HepG2 (cell line): ENCODE results near the gene SLC35B4. TPM values are rescaled to one million over a fixed set of nuclear protein-coding genes. Genes with fewer than 3 reads are reported as not detected.

Experiments
- DNMT3B ChIP-seq: conservative IDR thresholded peaks from 2 replicates; pipeline ENCODE4 v1.6.1; 2016; ENCODE audit warnings: missing biosample characterization, control low read depth
- GPN1 ChIP-seq: sonication (generic); formaldehyde crosslinking; IDR thresholded peaks from 2 replicates; pipeline ENCODE4 v1.5.1; 2020; ENCODE audit warnings: missing genetic modification reagents, borderline replicate concordance
- KLF9 ChIP-seq: IDR thresholded peaks from 2 replicates; pipeline ENCODE4 v1.6.1; 2016; ENCODE audit warnings: low read depth
- PAF1 ChIP-seq: IDR thresholded peaks from 2 replicates; pipeline ENCODE4 v1.6.1; 2016; ENCODE audit warnings: missing genetic modification reagents, missing compliant biosample characterization
- RFXANK ChIP-seq: IDR thresholded peaks from 2 replicates; pipeline ENCODE4 v1.6.1; 2016
- ZBTB40 ChIP-seq, 2 experiments: fragments of 450-650 bp in 1 of 2; sonication (generic) in 1 of 2; formaldehyde crosslinking in 1 of 2; IDR thresholded peaks; 2 replicates each; pipeline versions ENCODE4 v1.6.1 to v1.8.0; 2016 to 2022; ENCODE audit warnings: antibody characterized with exemption in 1 of 2, mild to moderate bottlenecking in 1 of 2, missing genetic modification reagents in 1 of 2
- ZZZ3 ChIP-seq: sonication (generic); formaldehyde crosslinking; IDR thresholded peaks from 2 replicates; pipeline ENCODE4 v1.4.0; 2020; ENCODE audit warnings: missing genetic modification reagents, mild to moderate bottlenecking, borderline replicate concordance
- polyA plus RNA-seq, 8 experiments: library from polyadenylated mRNA; depleted of rRNA in 3 of 8; stranded (reverse) in 7 of 8; unstranded in 1 of 8; fragments of >200 nt; fragmentation: Illumina TruSeq in 4 of 8; extraction: Trizol in 4 of 8; gene quantifications; 2 replicates each; pipeline versions ENCODE4 v1.2.1 to v1.2.3, GENCODE V29; 2011 to 2016; ENCODE audit warnings: low read depth in 4 of 8, missing spikeins in 1 of 8, mixed read lengths in 1 of 8; ENCODE audit not compliant: insufficient read depth in 1 of 8
- total RNA-seq, 5 experiments: library from RNA; depleted of rRNA; stranded (reverse); fragments of >200 nt; fragmentation: Illumina TruSeq; extraction: Trizol; gene quantifications; 2 replicates each; pipeline ENCODE4 v1.2.3, GENCODE V29; 2016; ENCODE audit warnings: low read depth in 1 of 5
- TF ChIP-seq, protein P1 (sequence below): sonication (generic); formaldehyde crosslinking; IDR thresholded peaks from 2 replicates; pipeline ENCODE4 v1.8.1; 2023; ENCODE audit warnings: mild to moderate bottlenecking, missing genetic modification reagents, borderline replicate concordance
- TF ChIP-seq, protein P2 (sequence below): sonication (generic); formaldehyde crosslinking; IDR thresholded peaks from 2 replicates; pipeline ENCODE4 v1.4.0; 2020; ENCODE audit warnings: missing genetic modification reagents, borderline replicate concordance
- TF ChIP-seq, protein P3 (sequence below): sonication (generic); formaldehyde crosslinking; IDR thresholded peaks from 2 replicates; pipeline ENCODE4 v1.5.0; 2020; ENCODE audit warnings: mild to moderate bottlenecking, missing genetic modification reagents, borderline replicate concordance

The SLC35B4 gene
- total and polyA plus RNA-seq, 2 of the 13 experiments (the other 11 are each of a cell fraction or from before 2014, with no cell fraction given): 17.1 to 17.8 TPM

DNA sequence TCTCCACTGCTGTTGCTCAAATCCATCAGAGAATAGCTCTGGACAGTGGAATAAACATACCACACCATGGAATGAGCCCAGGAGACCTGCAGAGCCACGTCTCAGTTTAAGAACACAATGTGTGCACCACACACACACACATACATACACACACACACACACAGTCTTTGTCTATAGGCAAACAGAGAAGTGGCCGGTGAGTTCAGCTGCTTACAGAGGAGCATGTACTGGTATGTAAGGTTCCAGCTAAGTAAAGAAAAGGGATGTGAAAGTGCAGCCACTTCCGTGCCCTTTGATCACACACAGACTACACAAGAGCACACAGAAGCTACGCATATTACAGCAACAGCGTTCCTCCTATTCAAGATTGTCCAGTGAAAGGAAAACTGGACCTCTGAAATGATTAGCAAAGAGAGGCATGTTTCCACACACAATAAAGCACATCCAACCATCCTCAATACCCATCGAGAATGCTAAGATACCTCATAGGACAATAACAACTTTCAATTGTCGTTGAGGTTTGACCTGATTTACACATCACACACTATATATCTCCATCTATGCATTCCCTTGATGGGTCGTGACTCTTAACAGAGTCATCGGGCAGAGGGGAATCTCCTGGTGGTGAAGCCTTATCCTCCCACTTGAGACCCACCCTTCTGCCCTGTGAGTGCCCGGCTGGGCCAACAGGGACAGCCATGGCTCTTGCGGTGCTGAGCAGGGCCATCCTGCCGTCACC is 23.6 kb downstream of the SLC35B4 start (continued):
- TF ChIP-seq, protein P1, sequence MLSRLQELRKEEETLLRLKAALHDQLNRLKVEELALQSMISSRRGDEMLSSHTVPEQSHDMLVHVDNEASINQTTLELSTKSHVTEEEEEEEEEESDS (CRISPR knock-in tag): no peak
- TF ChIP-seq GPN1 (CRISPR knock-in tag): no peak
- TF ChIP-seq, protein P2, sequence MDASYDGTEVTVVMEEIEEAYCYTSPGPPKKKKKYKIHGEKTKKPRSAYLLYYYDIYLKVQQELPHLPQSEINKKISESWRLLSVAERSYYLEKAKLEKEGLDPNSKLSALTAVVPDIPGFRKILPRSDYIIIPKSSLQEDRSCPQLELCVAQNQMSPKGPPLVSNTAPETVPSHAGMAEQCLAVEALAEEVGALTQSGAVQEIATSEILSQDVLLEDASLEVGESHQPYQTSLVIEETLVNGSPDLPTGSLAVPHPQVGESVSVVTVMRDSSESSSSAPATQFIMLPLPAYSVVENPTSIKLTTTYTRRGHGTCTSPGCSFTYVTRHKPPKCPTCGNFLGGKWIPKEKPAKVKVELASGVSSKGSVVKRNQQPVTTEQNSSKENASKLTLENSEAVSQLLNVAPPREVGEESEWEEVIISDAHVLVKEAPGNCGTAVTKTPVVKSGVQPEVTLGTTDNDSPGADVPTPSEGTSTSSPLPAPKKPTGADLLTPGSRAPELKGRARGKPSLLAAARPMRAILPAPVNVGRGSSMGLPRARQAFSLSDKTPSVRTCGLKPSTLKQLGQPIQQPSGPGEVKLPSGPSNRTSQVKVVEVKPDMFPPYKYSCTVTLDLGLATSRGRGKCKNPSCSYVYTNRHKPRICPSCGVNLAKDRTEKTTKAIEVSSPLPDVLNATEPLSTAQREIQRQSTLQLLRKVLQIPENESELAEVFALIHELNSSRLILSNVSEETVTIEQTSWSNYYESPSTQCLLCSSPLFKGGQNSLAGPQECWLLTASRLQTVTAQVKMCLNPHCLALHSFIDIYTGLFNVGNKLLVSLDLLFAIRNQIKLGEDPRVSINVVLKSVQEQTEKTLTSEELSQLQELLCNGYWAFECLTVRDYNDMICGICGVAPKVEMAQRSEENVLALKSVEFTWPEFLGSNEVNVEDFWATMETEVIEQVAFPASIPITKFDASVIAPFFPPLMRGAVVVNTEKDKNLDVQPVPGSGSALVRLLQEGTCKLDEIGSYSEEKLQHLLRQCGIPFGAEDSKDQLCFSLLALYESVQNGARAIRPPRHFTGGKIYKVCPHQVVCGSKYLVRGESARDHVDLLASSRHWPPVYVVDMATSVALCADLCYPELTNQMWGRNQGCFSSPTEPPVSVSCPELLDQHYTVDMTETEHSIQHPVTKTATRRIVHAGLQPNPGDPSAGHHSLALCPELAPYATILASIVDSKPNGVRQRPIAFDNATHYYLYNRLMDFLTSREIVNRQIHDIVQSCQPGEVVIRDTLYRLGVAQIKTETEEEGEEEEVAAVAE: no peak
- TF ChIP-seq DNMT3B (CRISPR knock-in tag): no peak
- TF ChIP-seq ZBTB40 (IDR thresholded peaks at IDR 0.05): no peak
- TF ChIP-seq ZBTB40 (CRISPR knock-in tag; IDR thresholded peaks at IDR 0.05): no peak
- no peak for TF ChIP-seq PAF1 (CRISPR knock-in tag)
- no peak for TF ChIP-seq RFXANK (CRISPR knock-in tag)
- TF ChIP-seq ZZZ3 (CRISPR knock-in tag): no peak
- TF ChIP-seq, protein P3, sequence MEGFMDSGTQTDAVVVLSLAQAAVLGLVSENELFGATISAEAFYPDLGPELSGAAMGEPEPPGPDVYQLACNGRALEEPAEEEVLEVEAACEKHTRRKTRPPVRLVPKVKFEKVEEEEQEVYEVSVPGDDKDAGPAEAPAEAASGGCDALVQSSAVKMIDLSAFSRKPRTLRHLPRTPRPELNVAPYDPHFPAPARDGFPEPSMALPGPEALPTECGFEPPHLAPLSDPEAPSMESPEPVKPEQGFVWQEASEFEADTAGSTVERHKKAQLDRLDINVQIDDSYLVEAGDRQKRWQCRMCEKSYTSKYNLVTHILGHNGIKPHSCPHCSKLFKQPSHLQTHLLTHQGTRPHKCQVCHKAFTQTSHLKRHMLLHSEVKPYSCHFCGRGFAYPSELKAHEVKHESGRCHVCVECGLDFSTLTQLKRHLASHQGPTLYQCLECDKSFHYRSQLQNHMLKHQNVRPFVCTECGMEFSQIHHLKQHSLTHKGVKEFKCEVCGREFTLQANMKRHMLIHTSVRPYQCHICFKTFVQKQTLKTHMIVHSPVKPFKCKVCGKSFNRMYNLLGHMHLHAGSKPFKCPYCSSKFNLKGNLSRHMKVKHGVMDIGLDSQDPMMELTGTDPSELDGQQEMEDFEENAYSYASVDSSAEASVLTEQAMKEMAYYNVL (CRISPR knock-in tag): no peak
- no peak for TF ChIP-seq KLF9
